EL (cell line): ENCODE data around the gene MAPK9.
A peak's percentile ranks its signal among the peaks of the same experiment; 100 is the strongest.
"Not testable (repeated sequence)": the region's sequence is repeated elsewhere in the genome, so short reads cannot be mapped to it uniquely, and the experiment has no call there.

Source experiments
- DNase-seq: peaks from one replicate; pipeline ENCODE4 v3.0.0-alpha.2; 2016

Gene MAPK9

DNA sequence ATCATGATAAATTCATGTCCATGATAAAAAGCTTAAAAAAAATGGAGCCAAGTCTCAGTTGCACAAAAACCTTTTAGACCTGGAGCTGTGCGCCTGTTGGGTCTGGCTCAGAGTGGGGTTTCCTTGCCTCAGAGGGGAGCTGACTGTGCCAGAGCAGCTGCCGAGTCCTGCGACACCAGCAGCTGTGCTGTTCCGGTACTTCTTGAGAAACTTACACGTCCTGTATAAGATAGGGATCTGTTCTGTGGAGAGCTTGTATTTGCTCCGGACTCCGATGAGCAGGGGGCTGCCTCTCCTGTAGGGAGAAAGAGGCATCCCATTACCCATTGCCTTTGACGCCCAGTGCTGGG is 32.7 kb upstream of the MAPK9 start:
- DNase-seq = no peak

DNA sequence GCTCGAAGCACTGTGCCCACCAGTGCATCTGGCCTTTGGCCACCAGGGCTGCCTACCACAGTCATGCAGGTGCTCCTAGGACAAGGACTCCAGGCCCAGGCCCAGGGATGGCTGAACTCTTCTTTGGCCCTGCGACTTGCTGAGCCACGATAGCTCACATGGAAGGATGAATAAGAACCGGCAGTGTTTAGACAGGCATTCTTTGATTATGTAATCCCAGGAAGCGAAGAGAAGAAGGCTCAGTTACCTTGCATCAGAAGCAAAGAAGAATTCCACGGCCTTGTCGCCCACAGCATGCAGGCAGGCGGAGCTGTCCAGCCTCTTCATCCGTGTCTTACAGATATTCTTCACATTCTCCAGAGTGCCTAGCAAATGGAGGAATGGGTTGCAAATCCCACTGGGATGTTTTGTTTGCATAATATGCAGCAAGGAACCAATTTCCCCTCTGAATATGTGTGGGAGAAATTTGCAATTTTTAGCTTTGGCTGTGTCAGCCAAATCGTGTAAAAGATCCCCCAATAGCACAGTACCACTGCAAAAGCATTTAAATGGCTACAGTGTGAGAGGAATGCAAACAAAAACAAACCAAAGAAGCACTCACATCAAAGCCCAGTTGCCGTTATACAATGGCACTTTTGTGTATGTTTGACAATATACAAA is 32.2 kb upstream of the MAPK9 start:
- DNase-seq = no peak

DNA sequence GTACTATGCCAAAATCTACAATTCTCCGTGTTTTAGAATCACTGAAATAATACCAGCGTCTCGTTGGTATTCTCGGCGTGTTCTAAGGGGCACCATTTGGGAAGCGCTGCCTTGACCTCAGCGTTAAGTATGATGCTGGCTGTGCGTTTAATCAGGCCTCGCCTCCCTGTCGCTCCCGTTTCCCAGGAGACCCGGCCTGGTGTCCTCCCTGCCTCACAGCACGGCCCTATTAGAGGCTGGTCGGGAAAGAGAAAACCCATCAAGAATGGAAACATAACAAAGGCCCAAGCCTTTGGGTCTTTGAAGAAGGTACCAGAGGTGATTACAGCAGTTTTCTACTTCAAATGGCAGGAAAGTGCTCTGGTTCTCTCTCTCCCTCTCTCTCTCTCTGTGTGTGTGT is 31.3 kb upstream of the MAPK9 start:
- no peak for DNase-seq

DNA sequence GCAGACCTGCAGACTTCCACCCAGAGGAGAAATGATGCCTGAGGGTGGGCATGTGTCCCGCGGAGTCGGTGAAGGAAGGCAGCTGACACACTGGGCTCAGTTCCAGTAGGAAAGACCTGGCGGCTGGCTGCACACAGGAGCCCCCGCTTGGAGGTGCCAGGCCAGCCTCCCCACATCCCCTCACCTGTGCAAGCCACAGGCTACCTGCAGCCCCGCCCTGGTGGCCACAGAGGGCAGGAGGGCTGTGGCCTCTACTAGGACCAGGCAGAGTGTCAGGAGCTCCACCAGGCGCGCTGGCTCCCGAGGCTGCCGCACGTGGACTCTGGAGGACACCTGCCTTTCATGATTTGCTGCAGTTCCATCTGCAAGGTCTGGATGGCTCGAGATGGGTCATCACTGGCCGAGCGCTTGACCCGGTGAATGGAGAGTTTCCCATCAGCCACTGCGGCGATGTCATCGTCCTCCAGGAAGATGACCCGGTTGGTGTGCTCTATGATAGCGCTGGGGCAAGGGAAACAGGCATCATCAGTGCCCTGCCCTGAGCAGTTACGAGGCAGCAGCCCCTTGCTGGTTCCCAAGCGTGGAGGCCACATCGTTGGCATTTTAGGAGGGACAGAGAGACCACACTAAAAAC is 26.7 kb upstream of the MAPK9 start:
- no peak for DNase-seq

DNA sequence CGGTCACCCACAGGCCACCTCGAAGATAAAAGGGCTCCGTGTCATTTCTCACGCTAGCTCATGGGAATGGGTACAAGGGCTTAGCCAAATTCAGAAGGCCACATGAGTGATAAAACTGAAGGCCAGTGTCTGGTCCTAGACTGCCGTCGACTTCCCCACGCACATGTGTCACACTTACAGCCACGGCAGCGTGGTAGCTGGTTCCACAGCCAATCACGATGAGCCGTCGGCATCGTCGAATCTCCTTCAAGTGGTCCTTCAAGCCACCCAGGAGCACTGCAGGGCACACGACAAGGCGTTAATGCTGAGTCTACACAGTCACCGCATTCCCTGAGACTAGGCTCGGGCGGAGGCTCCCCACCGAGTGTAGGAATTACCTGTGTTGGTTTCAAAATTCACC is 24.7 kb upstream of the MAPK9 start:
- no peak for DNase-seq

DNA sequence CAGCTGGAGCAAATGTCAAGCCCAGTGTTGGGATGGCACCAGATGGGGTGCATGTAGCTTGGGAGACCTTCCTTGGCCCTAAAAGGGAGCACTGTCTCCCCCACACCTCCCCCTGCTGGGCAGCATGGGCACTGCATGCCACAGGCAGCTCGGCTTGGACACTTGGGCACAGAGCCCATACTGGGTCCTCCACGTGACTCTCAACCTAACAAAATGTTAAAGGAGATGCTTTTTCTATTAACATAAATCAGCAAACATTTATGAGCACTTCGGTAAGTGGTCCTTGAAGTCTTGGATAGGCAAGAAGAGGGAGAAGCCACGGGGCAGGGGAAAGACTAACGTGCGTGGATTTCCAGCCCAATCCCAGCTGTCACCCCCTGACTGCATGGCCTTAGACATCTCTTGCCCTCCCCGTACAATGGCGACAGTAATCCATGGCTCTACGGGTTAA is 23.9 kb upstream of the MAPK9 start:
- DNase-seq = peak; percentile 44

DNA sequence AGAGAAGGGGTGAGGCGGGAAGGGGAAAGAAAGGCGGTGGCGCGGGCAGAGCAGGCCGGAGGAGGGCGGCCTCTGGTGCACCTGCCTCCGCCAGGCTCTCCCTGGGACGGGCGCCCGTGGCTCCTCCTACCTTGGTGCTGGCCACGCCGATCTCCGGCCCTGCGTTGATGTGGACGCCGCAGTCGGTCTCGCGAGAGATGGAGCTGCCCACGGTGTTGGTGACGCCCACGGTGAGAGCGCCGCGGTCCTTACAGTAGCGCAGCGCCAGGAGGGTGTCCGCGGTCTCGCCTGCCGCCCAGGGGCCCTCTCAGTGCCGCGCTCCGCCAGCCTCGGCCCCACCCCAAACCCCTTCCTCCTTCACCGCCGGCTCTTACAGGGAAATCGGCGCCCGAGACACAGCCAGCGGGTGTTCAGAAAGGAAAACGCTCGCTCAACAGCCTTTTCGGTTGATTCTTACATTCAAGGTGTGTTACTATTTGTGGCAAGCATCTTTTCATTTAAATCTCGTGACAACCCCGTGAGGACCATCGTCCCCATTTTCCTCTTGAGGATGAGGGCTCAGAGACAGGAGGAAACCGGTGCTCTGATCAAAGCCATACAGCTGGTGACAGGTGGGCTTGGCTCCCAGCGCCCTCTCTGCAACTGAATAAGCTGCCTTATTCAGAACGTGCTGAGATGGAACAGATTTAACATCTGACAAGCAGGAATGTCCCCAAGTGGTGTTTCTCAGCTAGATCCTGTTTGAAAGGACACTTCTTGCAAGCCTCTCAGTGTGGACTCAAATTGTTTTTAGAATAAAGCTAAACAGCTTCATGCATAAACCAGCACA is 22.0 kb upstream of the MAPK9 start:
- no peak for DNase-seq

DNA sequence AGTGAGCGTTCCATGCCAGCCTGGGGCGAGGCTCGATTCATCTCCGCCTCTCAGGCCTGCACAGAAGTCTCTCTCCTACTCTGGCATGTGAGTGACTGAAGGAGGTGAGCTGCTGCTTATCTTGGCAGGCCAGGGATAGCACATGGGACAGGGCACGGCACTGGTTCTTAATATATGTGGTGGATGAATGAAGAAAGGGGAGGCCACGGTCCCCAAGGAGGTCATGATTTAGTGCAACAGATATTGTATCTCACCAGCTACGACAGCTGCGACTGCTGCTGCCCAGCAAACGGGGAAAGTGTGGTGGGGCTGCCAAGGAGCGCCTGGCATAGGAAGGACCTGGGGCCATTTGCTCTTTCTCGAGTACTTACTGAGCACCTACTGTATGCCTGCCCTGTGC is 19.3 kb upstream of the MAPK9 start:
- no peak for DNase-seq

DNA sequence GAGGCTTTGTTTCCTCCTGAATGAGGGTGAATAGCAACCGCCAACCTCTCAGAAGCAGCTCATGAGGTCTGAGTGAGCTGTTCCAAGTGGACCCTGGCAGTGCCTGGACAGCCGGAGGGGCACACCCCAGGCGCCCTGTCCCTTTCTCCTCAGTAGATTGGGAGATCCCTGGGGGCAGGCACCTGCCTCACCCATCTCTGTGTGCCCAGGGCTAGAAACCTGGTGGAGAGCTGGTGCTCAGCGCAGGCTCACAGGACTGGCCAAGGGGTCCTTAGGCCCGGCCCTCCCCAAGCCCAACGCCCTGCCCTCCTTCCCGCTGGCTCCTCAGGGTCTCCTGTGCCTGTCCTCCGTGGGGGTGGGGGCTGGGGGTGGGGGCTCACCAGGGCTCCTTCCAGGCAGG is 14.9 kb upstream of the MAPK9 start:
- DNase-seq = no peak

DNA sequence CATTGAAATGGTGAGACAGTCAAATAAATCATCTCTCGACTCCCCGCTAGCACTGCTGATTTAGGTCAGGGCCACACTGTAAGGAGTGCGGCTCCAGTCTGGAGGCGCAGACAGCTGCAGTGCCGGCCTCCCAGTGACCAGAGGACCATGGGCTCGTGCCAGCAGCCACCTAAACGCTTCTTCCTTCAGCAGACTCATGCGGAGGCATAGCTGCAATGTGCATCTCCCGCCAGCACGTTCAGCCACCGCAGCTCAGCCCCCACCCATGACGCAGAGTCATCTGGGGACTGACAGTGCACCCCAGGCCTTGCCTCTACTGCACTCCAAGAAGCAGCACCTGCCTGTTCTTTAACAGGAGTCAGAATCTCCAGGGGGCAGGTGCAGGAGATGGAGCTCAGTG is 13.6 kb upstream of the MAPK9 start:
- DNase-seq = no peak

DNA sequence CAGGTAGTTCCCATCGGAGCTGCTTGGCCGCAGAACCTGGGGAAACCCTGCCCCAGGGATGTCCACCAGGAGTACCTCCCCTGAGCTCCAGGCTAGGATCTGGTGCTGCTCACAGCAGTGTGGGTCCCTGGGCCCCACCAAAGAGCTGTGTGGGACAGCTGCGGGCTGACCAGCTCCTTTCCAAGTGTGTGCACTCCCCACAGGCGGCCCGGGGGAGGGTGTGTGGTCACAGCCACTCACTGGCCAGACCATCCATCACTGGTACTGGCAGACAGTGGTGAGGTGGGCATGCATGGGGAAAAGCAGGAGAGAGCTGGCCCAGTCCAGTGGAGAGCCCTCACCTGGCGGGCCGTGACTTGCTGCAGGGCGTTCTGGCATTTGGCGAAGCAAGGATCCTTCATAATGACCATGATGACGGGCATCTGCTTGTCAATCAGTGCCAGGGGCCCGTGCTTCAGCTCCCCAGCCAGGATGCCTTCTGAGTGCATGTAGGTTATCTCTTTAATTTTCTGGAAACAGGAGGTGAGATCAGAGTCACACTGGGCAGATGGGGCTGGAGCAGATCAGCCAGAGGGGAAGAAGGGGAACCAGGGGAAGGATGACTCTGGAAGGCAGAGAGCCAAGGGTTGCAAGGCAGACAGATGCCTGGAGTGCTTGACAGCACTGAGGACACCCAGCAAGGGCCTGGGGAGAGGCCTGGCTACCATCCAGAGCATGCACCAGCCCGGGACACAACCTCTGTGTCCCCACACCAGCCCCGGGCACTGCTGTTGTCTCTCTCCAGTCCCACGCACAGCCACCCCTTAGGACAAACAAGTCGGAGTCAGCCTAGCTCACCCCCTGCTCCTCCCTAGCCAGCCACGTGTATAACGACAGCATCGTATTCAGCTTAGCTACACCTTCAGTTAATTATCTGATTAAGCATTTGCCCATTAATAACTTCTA is 12.8 kb upstream of the MAPK9 start:
- DNase-seq = no peak

DNA sequence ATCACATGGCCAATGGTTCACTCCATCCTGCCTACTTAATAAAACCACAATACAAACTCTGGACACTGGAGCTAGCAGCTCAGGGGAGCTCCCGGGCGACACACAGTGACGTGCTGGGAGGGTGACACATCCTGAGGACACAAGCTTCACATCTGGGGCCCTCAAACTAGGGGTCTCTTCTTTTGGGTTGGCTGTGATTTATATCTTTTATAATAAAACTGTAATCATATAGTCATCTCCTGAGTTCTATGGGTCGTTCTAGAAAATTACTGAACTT is 12.1 kb upstream of the MAPK9 start:
- no peak for DNase-seq

DNA sequence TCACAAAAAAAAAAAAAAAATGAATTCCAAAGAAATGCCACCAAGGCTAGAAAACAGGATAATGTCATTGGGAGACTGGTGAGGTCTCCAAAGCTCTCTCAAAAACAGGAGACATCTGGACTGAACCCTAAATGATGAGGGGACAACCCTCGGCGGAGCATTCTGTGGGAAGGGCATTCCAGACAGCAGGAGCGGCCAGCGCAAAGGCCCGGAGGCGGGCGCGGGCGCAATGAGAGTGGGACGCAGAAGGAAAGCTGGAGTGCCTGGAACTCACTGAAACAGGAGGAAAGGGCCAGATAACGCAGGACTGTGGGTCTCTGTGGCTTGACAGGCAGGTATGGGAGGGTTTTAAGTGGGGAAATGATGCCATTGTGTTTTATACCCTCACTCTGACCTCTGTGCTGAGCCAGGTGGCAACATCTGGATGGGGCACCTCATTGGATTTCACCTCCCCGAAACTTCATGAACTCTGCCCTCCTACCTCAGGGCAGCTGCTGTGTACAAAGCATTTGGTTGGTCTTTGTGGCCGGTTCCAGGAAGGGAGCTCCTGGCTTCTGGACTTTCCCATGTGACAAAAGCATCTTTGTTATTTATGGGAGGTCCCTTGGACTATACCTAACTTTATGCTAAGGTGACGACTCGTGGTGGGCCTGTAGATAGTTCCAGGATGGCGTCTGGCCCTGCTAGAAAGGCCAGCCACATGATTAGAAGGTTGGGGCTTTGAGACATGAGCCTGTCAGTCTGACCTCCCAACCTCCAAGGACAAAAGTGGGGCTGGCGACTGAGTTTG is 11.5 kb upstream of the MAPK9 start:
- no peak for DNase-seq

DNA sequence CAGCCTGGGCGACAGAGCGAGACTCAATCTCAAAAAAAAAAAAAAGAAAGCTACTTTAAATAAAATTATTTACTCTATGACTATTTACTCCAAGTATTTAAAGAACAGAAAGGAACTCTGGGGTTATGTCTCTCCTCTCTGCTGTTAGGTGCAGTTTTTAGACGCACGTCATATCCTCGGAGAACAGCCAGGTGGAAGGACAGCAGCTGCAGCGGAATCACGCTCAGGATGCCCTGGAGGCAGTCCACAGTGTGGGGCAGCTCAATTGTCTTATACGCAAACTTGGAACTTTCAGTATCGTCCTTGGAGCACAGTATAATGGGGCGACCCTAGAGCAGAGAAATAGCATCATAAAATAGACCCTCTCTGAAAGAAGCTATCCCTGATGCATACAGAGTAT is 10.4 kb upstream of the MAPK9 start:
- DNase-seq = no peak

DNA sequence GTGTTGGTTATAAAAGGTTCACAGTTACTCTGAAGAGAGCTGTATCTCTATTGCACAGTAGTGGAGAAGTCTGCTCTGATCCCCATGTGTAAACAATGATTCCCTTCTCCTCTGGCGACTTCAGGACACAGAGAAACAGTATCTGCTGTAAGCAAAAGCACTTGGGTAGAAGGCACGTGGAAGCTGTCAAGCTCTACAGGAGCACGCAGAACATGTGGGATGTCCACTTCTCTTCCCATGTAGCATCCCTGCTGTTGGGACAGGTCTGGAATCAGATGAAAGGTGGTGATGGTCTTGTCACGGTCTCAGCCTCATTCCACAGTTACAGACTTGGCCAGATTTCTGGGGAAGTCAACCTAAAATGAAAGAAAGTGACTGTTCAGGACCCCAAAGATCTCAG is 9.4 kb upstream of the MAPK9 start:
- no peak for DNase-seq

DNA sequence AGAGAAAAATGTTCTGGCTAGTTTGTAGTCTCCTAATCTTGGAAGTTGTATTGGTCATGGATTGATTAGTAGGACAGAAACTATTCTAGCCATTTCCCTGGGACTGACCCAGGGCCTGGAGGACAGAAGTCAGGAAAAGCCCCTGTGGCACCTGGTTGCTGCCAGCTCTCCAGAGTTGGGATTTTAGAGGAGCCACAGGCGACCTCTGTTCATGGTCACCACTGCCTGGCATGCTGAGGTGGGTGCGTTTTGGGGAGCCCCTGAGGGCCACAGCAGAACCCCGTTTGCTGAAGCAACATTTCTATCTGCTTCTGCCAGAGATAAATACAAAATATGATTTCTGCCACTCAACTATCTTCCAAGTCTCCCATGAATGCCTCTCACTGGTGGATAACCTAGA is 7.6 kb upstream of the MAPK9 start:
- no peak for DNase-seq

DNA sequence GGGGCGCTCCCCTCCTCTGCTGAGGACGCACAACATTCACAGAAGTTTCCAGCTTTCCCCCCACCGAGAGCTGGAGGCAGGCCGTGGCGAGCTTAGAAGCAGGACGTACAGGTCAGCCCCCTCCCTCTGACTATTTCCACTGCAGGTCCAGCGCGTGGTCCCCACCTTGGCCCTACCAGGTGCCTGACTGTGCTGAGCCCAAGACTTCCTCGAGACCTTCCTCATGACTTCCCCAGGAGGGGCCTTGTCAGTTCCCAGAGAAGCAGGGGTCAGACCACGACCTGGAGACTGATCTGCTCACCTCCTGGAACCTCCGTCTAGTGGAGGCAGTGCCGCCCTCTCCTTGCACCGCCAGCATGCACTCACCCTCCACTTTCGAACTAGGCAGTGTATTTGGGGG is 7.1 kb upstream of the MAPK9 start:
- DNase-seq = not testable (repeated sequence)

DNA sequence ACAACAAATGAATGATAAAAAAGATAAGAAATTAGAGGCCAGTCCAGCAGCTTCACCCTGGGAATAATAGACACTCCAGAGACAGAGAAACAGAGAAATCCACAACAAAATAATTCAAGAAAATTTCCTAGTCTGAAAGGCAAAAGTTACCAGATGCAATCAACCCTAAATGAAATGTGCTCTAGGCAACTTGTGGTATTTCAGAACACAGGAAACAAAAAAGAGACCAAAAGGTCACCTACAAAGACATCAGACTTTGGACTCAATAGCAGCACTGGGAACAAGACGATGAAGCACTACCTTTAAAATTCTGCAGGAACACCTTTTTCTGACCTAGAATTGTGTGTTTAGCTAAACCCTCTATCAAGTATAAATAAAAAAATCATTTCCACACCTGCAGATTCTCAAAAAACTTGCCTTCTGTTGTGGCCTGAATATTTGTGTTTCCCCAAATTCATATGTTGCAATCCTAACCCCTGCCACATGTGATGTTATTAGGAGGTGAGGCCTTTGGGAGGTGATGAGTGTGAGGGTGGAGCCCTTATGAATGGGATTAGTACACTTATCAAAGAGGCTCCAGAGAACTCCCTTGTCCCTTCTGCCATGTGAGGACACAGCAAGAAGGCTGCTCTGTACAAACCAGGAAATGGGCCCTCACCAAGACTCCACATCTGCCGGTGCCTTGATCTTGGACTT is 5.9 kb upstream of the MAPK9 start:
- no peak for DNase-seq

DNA sequence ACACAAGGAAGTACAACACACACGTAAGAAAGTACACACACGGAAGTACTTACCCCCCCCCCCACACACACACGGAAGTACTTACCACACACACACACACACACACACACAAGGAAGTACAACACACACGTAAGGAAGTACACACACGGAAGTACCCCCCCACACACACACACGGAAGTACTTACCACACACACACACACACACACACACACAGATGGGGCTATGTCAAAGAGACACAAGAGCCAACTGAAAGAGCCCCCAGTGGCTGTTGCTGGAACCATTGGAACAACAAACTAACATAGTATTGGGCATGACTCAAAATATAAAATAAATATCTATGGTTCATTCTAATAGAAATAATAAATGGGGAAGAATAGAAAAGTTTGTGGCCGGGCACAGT is 4.9 kb upstream of the MAPK9 start:
- DNase-seq = no peak

DNA sequence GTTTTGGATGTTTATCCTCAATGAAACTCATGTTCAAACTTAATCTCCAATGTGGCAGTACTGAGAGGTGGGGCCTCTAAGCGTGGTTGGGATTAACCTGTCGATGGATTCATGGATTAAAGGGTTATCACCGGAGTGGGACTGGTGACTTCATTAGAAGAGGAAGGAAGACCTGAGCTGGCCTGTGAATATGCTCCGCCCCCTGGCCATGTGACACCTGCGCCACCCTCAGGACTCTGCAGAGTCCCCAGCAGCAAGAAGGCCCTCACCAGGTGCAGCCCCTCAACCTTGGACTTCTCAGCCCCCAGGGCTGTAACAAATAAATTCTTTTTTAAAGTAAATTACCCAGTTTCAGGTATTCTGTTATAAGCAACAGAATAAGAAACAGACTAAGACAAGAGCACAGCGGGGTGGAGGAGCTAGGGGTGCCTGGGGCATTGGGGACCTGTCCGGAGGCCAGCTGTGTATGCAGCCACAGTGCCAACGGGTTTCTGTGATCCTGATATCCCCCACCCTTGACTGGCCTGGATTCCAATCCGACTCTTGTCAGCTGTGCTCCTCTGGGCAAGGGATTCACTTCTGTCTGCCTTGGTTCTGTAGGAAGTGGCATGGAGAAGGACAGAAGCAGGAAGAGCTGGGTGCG is 3.2 kb upstream of the MAPK9 start:
- no peak for DNase-seq

DNA sequence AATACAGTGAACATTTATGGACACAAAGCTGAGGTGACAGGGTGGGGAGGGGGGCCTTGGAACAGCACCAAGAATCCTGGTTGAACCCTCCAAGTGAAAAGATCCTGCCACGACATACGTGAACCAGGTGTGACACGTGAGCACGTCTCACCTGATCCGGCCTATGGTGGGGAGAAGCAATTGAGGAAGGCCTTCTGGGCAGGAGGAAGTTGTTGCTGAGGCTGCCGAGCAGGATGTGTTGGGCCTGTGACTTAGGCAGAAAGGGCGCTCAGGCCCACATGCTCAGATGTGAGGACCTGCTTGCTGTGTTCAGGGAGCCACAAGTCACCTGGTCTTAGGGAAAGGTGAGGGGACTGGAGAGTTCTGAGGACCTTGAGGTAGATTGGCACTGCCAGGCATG is 2.5 kb upstream of the MAPK9 start:
- DNase-seq = no peak
